Osteoblast (primary cell): ENCODE measurements around the gene ZNF398. TPM values are rescaled to one million over a fixed set of nuclear protein-coding genes. Genes with fewer than 3 reads are reported as not detected.
A peak's percentile ranks its signal among the peaks of the same experiment; 100 is the strongest.

Experiments used
- DNase-seq: peaks from one replicate; pipeline ENCODE4 v3.0.0; 2011; ENCODE audit warnings: low spot score, mixed read lengths; ENCODE audit not compliant: insufficient read length; ENCODE audit errors: missing footprints
- H2AFZ ChIP-seq: 2 replicates; pipeline ENCODE4 v1.6.0; 2011; ENCODE audit warnings: mild to moderate bottlenecking, low read length
- H3K27ac ChIP-seq: 2 replicates; pipeline ENCODE4 v1.5.1; 2011; ENCODE audit warnings: mild to moderate bottlenecking, low read depth, low read length, moderate library complexity
- H3K27me3 ChIP-seq: 2 replicates; pipeline ENCODE4 v1.6.0; 2012; ENCODE audit warnings: mild to moderate bottlenecking, control low read depth, inconsistent platforms, low read length, moderate library complexity; ENCODE audit not compliant: insufficient read depth
- H3K36me3 ChIP-seq: 2 replicates; pipeline ENCODE4 v1.5.1; 2011; ENCODE audit warnings: mild to moderate bottlenecking, low read length, control low read depth, moderate library complexity; ENCODE audit not compliant: insufficient read depth
- H3K4me1 ChIP-seq: 2 replicates; pipeline ENCODE4 v1.5.1; 2011; ENCODE audit warnings: mild to moderate bottlenecking, low read length, control low read depth, moderate library complexity; ENCODE audit not compliant: insufficient read depth
- H3K4me2 ChIP-seq: 2 replicates; pipeline ENCODE4 v1.6.0; 2011; ENCODE audit warnings: mild to moderate bottlenecking, low read length; ENCODE audit not compliant: insufficient read depth
- H3K4me3 ChIP-seq: fragments of 200-600 bp; sonication (generic); 3 replicates; pipeline ENCODE4 v1.5.1; 2012; ENCODE audit warnings: mild to moderate bottlenecking, low read length, inconsistent platforms; ENCODE audit not compliant: insufficient read depth
- H3K79me2 ChIP-seq: 2 replicates; pipeline ENCODE4 v1.6.0; 2012; ENCODE audit warnings: mild to moderate bottlenecking, low read length, control low read depth, inconsistent platforms; ENCODE audit not compliant: insufficient read depth
- H3K9me3 ChIP-seq: 2 replicates; pipeline ENCODE4 v1.5.1; 2011; ENCODE audit warnings: low read depth, low read length, control low read depth
- H4K20me1 ChIP-seq: 2 replicates; pipeline ENCODE4 v1.6.0; 2012; ENCODE audit warnings: mild to moderate bottlenecking, low read length, control low read depth; ENCODE audit not compliant: insufficient read depth
- CTCF ChIP-seq: IDR thresholded peaks from 2 replicates; pipeline ENCODE4 v1.5.1; 2011; ENCODE audit warnings: mild to moderate bottlenecking, low read depth, low read length, moderate library complexity; ENCODE audit errors: extremely low read depth
- total RNA-seq: library from RNA; depleted of rRNA; stranded (reverse); fragments of >200 nt; gene quantifications from 2 replicates; pipeline ENCODE4 v1.2.3, GENCODE V29; 2012

The ZNF398 gene
- total RNA-seq, 1 donor: 15.9 TPM

DNA sequence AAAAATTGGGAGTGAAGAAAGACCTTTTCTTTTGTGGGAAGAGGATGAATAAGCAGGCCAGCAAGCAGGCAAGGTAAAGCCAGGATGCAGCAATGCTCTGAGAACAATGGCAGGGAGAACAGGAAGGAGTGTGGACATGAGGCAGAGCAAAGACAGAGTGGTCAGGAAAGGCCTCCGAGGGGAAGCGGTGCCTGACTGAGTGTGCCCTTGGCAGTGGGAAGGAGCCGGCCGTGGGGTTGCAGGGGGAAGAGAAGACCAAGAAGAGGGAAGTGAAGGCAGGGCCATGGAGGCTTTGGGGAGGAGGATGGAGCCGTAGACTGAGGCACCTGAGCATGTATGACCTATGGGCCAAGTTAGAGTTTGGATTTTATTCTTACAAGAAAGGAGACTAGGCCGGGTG, 70.3 kb downstream of the ZNF398 start:
- Histone ChIP-seq H3K27me3 (no peaks in the 10 kb centered on the region), H3K4me3 (no peak overlapping the region), H3K9me3 (no peaks in the 10 kb centered on the region), H2AFZ (no peak overlapping the region), H3K36me3 (peaks cover 45% of the 10 kb centered on the region), H3K27ac (no peak overlapping the region), H3K79me2 (no peaks in the 10 kb centered on the region), H3K4me2 (no peak overlapping the region), H4K20me1 (peaks cover 4% of the 10 kb centered on the region), H3K4me1 (peaks cover 18% of the 10 kb centered on the region)
- TF ChIP-seq CTCF: no peak
- no peak for DNase-seq

- peak overlapping the region; percentile 4 for H3K27ac ChIP-seq
- DNase-seq: peak; percentile 94
These were observed 71.5 kb downstream of the ZNF398 start for GRCh38 chr7:149218469-149219420.

DNA sequence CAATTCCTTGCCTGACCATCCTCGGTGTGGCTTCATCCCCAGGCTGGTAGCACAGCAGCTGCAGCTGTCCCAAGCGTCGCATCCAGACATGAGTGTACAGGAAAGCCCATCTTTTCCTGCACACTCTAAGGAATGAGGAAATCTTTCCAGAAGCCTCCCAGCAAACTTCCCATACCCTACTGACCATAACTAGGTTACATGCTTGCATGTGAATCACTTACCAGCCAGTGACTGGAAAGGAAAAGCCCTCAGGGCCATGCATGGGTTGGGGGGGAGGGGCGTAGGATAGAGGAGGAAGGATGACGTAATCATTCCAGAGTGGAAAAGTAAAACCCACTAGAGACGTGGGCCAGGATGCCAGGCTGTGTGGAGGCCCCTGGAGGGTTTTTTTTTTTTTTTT, 73.3 kb downstream of the ZNF398 start:
- Histone ChIP-seq H3K27ac (peak overlapping the region; percentile 84), H3K4me2 (no peak overlapping the region), H3K9me3 (no peaks in the 10 kb centered on the region), H3K79me2 (no peaks in the 10 kb centered on the region), H3K4me3 (no peak overlapping the region), H3K27me3 (no peaks in the 10 kb centered on the region), H3K36me3 (peaks cover 24% of the 10 kb centered on the region), H4K20me1 (peaks cover 4% of the 10 kb centered on the region), H2AFZ (no peak overlapping the region), H3K4me1 (peaks cover 18% of the 10 kb centered on the region)
- no peak for TF ChIP-seq CTCF
- peak; percentile 99 for DNase-seq

More at GRCh38 chr7:149218469-149219420, 71.5 kb downstream of the ZNF398 start:
- no peaks in the 10 kb centered on the region for H3K27me3 ChIP-seq
- H3K4me3 ChIP-seq: no peak overlapping the region
- H4K20me1 ChIP-seq: peaks cover 4% of the 10 kb centered on the region
- H3K9me3 ChIP-seq: no peaks in the 10 kb centered on the region
- peaks cover 37% of the 10 kb centered on the region for H3K36me3 ChIP-seq
- no peak overlapping the region for H2AFZ ChIP-seq
- peaks cover 18% of the 10 kb centered on the region for H3K4me1 ChIP-seq
- no peaks in the 10 kb centered on the region for H3K79me2 ChIP-seq
- no peak for TF ChIP-seq CTCF
- no peak overlapping the region for H3K4me2 ChIP-seq

- Histone ChIP-seq H3K4me2 (no peak overlapping the region), H4K20me1 (peaks cover 4% of the 10 kb centered on the region), H3K4me1 (peaks cover 17% of the 10 kb centered on the region), H3K9me3 (no peaks in the 10 kb centered on the region), H3K36me3 (peaks cover 9% of the 10 kb centered on the region), H3K4me3 (no peak overlapping the region), H2AFZ (no peak overlapping the region), H3K79me2 (no peaks in the 10 kb centered on the region), H3K27ac (no peak overlapping the region), H3K27me3 (no peaks in the 10 kb centered on the region)
- no peak for DNase-seq
- no peak for TF ChIP-seq CTCF
These were observed 75.9 kb downstream of the ZNF398 start for GRCh38 chr7:149223176-149223575.
